ENCODE data around the gene CDK2AP2.

CDK2AP2 gene

GRCh38 chr11:67501854-67502253 lies 6.1 kb downstream of the CDK2AP2 start:
- TF ChIP-seq TEAD4 (IDR thresholded peaks at IDR 0.05) (no peak), CEBPB (IDR thresholded peaks at IDR 0.05) (no peak), EP300 (IDR thresholded peaks at IDR 0.05; ENCODE audit: borderline replicate concordance) (no peak)

GRCh38 chr11:67500831-67501715 lies 6.9 kb downstream of the CDK2AP2 start:
- TF ChIP-seq RAD21 (IDR thresholded peaks at IDR 0.05; ENCODE audit: low read depth) = no peak
- TF ChIP-seq REST (IDR thresholded peaks at IDR 0.05; ENCODE audit: low read depth) = no peak
- peak; percentile 74 for TF ChIP-seq CEBPB (IDR thresholded peaks at IDR 0.05)
- no peak for TF ChIP-seq CREB1 (IDR thresholded peaks at IDR 0.05; ENCODE audit: low read depth)
- peak; percentile 35; the same call in 1 of the 2 replicates for TF ChIP-seq NFIC (IDR thresholded peaks at IDR 0.05)

GRCh38 chr11:67500484-67500821 lies 7.5 kb downstream of the CDK2AP2 start:
- TF ChIP-seq EP300 (IDR thresholded peaks at IDR 0.05; ENCODE audit: borderline replicate concordance) (no peak), TAF1 (IDR thresholded peaks at IDR 0.05; ENCODE audit: low read depth) (no peak)
- TF ChIP-seq, protein P1, sequence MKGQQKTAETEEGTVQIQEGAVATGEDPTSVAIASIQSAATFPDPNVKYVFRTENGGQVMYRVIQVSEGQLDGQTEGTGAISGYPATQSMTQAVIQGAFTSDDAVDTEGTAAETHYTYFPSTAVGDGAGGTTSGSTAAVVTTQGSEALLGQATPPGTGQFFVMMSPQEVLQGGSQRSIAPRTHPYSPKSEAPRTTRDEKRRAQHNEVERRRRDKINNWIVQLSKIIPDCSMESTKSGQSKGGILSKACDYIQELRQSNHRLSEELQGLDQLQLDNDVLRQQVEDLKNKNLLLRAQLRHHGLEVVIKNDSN (IDR thresholded peaks at IDR 0.05) = no peak

DNA sequence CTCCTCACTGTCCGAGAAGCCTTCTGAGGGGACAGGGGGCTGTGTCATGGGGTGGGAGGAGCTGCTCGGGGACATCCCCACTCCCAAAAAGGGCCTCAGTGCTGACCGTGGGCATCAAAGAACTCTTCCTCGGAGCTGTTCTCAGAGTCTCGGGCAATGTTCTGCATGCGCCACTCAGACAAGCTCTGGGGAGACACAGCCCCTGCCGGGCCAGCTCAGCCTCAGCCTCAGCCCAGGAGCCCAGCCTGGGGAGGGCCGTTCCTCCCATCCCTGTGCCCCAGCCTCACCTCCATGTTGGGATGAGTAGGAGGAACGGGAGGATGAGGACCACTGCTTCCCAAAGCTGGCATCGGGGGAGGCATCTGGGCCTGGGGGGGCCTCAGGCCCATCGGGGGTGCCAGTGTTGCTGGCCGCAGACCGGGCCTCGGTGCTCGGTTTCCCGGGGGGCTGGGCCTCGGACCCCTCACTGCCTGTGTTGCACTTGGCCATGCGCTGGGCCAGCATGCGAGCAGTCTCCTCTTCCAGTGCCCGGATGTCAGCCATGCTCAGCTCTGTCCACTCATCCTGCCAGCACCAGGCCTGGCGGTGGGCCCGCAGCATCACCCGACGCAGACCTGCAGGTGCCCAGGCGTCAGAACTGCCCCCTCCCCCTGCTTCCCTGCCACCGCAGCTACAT lies 8.0 kb downstream of the CDK2AP2 start:
- no peak for TF ChIP-seq FOXM1 (IDR thresholded peaks at IDR 0.05; ENCODE audit: borderline replicate concordance, low read depth)
- no peak for TF ChIP-seq YY1 (IDR thresholded peaks at IDR 0.05; ENCODE audit: low read depth)
- no peak for TF ChIP-seq CEBPB (IDR thresholded peaks at IDR 0.05)
- no peak for TF ChIP-seq EP300 (IDR thresholded peaks at IDR 0.05; ENCODE audit: borderline replicate concordance)
- no peak for TF ChIP-seq MAX (IDR thresholded peaks at IDR 0.05)
- TF ChIP-seq, protein P1 (IDR thresholded peaks at IDR 0.05) = no peak
- TF ChIP-seq EGR1 (IDR thresholded peaks at IDR 0.05) = no peak

DNA sequence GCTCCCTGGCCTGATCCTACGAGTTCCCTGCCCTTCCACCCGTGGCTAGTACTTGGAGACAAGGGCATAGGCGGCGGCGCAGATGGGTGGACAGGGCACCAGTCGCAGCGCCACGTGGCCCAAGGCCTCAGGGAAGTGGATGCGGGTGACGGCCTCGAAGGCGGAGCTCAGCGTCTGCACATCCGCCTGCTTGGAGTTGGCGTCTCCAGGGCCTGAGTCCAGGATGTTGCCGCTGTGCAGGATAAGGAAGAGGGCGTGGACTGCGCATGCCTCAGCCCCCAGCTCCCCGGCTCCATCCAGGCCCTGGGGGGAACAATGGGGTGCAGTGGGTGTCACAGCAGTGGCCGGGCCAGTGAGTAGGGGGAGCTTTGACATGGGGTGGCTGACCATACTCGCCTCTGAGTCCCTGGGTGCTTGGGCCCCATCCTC lies 9.4 kb downstream of the CDK2AP2 start:
- TF ChIP-seq ZBTB7A (IDR thresholded peaks at IDR 0.05; ENCODE audit: low read depth) (no peak), RAD21 (IDR thresholded peaks at IDR 0.05; ENCODE audit: low read depth) (no peak)

DNA sequence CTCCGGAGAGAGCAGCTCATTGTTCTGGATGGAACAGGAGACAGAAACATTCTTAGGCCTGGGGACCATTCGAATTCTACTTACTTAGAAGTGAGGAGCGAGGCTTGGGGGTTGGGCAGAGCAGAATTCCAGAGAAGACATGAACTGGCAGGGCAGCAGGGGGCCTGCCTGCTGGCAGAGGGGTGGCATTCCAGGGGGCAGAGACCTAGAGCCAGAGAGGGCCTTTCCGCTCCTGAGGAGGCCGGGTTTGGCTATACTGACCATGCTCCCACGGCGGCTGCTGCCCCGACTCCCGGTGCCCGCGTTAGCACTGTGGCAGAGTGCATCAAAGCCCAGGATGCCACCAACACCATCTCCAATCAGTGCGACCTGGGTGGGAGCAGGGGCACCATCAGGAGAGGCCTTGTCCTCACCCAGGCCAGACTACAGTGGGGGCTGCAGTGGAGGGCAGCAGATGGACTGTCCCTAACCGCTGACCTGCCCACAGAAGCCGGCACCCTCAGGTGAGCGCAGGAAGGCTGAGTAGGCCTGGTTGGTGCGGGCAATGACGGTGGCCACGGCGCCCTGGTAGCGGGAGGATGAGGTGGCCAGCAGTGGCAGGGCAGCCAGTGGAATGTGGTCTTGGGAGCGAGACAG lies 10.2 kb downstream of the CDK2AP2 start:
- no peak for TF ChIP-seq RAD21 (IDR thresholded peaks at IDR 0.05; ENCODE audit: low read depth)

GRCh38 chr11:67496113-67496512 lies 11.8 kb downstream of the CDK2AP2 start:
- no peak for TF ChIP-seq YY1 (IDR thresholded peaks at IDR 0.05; ENCODE audit: low read depth)
- TF ChIP-seq MAX (IDR thresholded peaks at IDR 0.05) = no peak
- TF ChIP-seq REST (IDR thresholded peaks at IDR 0.05; ENCODE audit: low read depth) = no peak
- no peak for TF ChIP-seq TAF1 (IDR thresholded peaks at IDR 0.05; ENCODE audit: low read depth)
- TF ChIP-seq, protein P1 (IDR thresholded peaks at IDR 0.05) = no peak
- no peak for TF ChIP-seq FOXM1 (IDR thresholded peaks at IDR 0.05; ENCODE audit: borderline replicate concordance, low read depth)
- TF ChIP-seq ZBTB7A (IDR thresholded peaks at IDR 0.05; ENCODE audit: low read depth) = no peak
- no peak for TF ChIP-seq CEBPB (IDR thresholded peaks at IDR 0.05)
- TF ChIP-seq CREB1 (IDR thresholded peaks at IDR 0.05; ENCODE audit: low read depth) = no peak
- TF ChIP-seq NFIC (IDR thresholded peaks at IDR 0.05) = no peak
- TF ChIP-seq RAD21 (IDR thresholded peaks at IDR 0.05; ENCODE audit: low read depth) = no peak
- no peak for TF ChIP-seq EP300 (IDR thresholded peaks at IDR 0.05; ENCODE audit: borderline replicate concordance)
